Islet precursor cell (in vitro differentiated cells): Measurements from ENCODE around the gene CELF2.

ENCODE experiments used
- DNase-seq: peaks from one replicate; pipeline ENCODE4 v3.0.0-alpha.2; 2018

Gene CELF2

GRCh38 chr10:11284291-11285085, 266.8 kb downstream of the CELF2 start:
- peak; percentile 11 for DNase-seq

GRCh38 chr10:11285171-11285570, 267.5 kb downstream of the CELF2 start:
- DNase-seq: peak; percentile 52

- DNase-seq: peak; percentile 44
Measured at GRCh38 chr10:11286261-11286852, 268.7 kb downstream of the CELF2 start.

GRCh38 chr10:11288302-11288701, 270.6 kb downstream of the CELF2 start:
- DNase-seq: no peak

- no peak for DNase-seq
Measured at GRCh38 chr10:11290156-11290890, 272.7 kb downstream of the CELF2 start.

GRCh38 chr10:11292576-11293302, 275.1 kb downstream of the CELF2 start:
- DNase-seq: no peak

- no peak for DNase-seq
Measured at GRCh38 chr10:11293332-11293731, 275.7 kb downstream of the CELF2 start.

GRCh38 chr10:11294831-11295450, 277.3 kb downstream of the CELF2 start:
- no peak for DNase-seq

GRCh38 chr10:11295492-11295891, 277.8 kb downstream of the CELF2 start:
- no peak for DNase-seq

GRCh38 chr10:11297136-11297535, 279.5 kb downstream of the CELF2 start:
- no peak for DNase-seq

- no peak for DNase-seq
Measured at GRCh38 chr10:11298116-11298515, 280.4 kb downstream of the CELF2 start.

- no peak for DNase-seq
Measured at GRCh38 chr10:11299125-11299524, 281.5 kb downstream of the CELF2 start.

- no peak for DNase-seq
Measured at GRCh38 chr10:11300026-11300425, 282.4 kb downstream of the CELF2 start.

- DNase-seq: no peak
Measured at GRCh38 chr10:11300563-11300962, 282.9 kb downstream of the CELF2 start.

GRCh38 chr10:11301571-11302111, 284.0 kb downstream of the CELF2 start:
- DNase-seq: no peak

GRCh38 chr10:11302181-11302580, 284.5 kb downstream of the CELF2 start:
- DNase-seq: no peak

GRCh38 chr10:11303361-11304170, 285.9 kb downstream of the CELF2 start:
- no peak for DNase-seq

GRCh38 chr10:11304906-11305585, 287.4 kb downstream of the CELF2 start:
- no peak for DNase-seq

GRCh38 chr10:11305825-11306593, 288.3 kb downstream of the CELF2 start:
- no peak for DNase-seq

GRCh38 chr10:11307004-11307403, 289.3 kb downstream of the CELF2 start:
- no peak for DNase-seq
